K562 treated with DMSO at 1 percent for 12 hours (cell line): ENCODE results near the gene ZNF22. TPM values are rescaled to one million over a fixed set of nuclear protein-coding genes. Genes with fewer than 3 reads are reported as not detected.

Experiments
- total RNA-seq: library from RNA; unstranded; fragments of 300-600 nt; gene quantifications from 2 replicates; pipeline ENCODE4 v1.2.3, GENCODE V29; 2022; ENCODE audit not compliant: insufficient read depth

Gene ZNF22
- 14.9 and 34.4 TPM in 2 replicates for total RNA-seq

GRCh38 chr10:45000752-45001380 is at the start of gene ZNF22:
TSS of gene ZNF22 (plus strand) at chr10:45000923. CDS start at chr10:45003369, 2,446 bp downstream.

GRCh38 chr10:44959247-44960087 is 41.3 kb upstream of the ZNF22 start, which contains the start of gene RASSF4:
TSS of gene RASSF4 (plus strand) at chr10:44959802. CDS start at chr10:44970203, 10,401 bp downstream.

DNA sequence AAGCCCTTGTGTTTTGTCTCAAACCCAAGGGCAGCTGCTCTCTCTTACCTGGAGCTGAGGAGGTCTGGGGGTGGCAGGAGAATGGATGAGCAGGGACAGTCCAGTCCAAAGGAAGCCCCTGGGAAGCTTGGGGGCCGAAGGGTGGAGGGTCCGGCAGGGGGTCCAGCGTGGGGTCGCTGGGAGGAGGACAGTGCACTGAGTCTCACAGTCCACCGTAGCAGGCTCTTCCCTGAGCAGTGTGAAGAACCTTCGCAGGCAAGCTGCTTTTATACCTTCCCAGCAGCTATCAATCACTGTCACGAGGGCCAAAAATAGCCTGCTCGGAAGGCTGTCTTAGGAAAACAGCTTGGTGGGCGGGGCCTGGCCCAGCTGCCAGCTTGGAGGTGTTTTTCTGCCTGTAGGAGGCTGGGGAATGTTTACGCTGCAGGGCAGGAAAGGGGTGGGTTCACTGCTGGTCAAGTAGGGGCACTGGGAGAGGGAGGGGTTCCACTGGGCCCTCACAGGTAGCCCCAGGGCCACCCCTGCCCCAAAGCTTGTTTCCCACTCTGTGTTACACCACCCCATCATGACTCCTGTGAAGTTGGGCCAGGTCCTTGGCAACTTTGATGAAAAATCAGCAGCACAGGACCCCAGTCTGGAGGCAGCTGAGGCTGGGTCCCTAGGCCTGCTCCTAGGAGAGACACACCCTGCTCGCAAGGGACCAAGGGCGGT is 22.0 kb upstream of the ZNF22 start, which contains the start of gene DEPP1:
Gene DEPP1, minus strand, starts transcription at position 240 of the 711 bp plus-strand sequence. CDS start 779 bp downstream, outside the sequence.

Other genes starting within 250 kb of the ZNF22 start
- gene TMEM72, start 89.6 kb upstream of the ZNF22 start, total RNA-seq, result not detected in 2 replicates
- gene RASSF4, start 41.1 kb upstream of the ZNF22 start, total RNA-seq, result 1.2 and 2.2 TPM in 2 replicates
- 2.9 and 4.9 TPM in 2 replicates for gene DEPP1, start 22.1 kb upstream of the ZNF22 start, total RNA-seq